Esophagus squamous epithelium (tissue), 5 donors: ENCODE results near the gene P2RY14. TPM values are rescaled to one million over a fixed set of nuclear protein-coding genes. Genes with fewer than 3 reads are reported as not detected.
A peak's percentile ranks its signal among the peaks of the same experiment; 100 is the strongest.

Source experiments
- DNase-seq: peaks from one replicate; lab custom pipeline; 2025; lab: John Stamatoyannopoulos, UW
- H3K27ac ChIP-seq, 4 donors: fragments of 200-600 bp; sonication (generic); one replicate each; pipeline ENCODE4 v1.5.1; 2016 to 2019; ENCODE audit warnings: mild to moderate bottlenecking in 1 of 4
- H3K27me3 ChIP-seq, 4 donors: fragments of 200-600 bp; sonication (generic); 1 replicate in 3 of 4; 2 replicates in 1 of 4; pipeline versions ENCODE4 v1.5.1 to v1.6.0; 2017 to 2021; ENCODE audit warnings: antibody characterized with exemption in 1 of 4
- H3K36me3 ChIP-seq, 3 donors: fragments of 200-600 bp; sonication (generic); one replicate each; pipeline ENCODE4 v1.5.1; 2016 to 2019
- H3K4me1 ChIP-seq, 3 donors: fragments of 200-600 bp; sonication (generic); one replicate each; pipeline ENCODE4 v1.5.1; 2017 to 2019
- H3K4me3 ChIP-seq, 4 donors: fragments of 200-600 bp; sonication (generic); 1 replicate in 3 of 4; 2 replicates in 1 of 4; pipeline ENCODE4 v1.5.1; 2016 to 2019; ENCODE audit warnings: mild to moderate bottlenecking in 2 of 4, moderate library complexity in 1 of 4
- H3K9me3 ChIP-seq, 3 donors: fragments of 200-600 bp; sonication (generic); one replicate each; pipeline ENCODE4 v1.5.1; 2016 to 2019
- CTCF ChIP-seq, 6 experiments: fragments of 450-650 bp in 4 of 6; fragments of 200-600 bp in 2 of 6; sonication (generic) in 2 of 6; IDR thresholded peaks; one replicate each; pipeline ENCODE4 v1.5.1; 2016 to 2019; ENCODE audit warnings: antibody characterized with exemption in 6 of 6, mild to moderate bottlenecking in 4 of 6, moderate library complexity in 4 of 6
- POLR2A ChIP-seq, 4 donors: fragments of 450-650 bp; IDR thresholded peaks; one replicate each; pipeline ENCODE4 v1.6.1; 2017; ENCODE audit warnings: antibody characterized with exemption in 4 of 4, mild to moderate bottlenecking in 4 of 4, moderate library complexity in 3 of 4
- WGBS, 2 donors: methylation state at CpG; one replicate each; pipeline ENCODE4 v1.1.5; 2018; 5-methylcytosine and 5-hydroxymethylcytosine counted together
- intact Hi-C: fragments of 100-400 bp; cut with DNase I; formaldehyde crosslinking; loops from one replicate; pipeline ENCODE4 v1.15.0; 2022
- total RNA-seq, 4 donors: library from RNA; depleted of rRNA; stranded (reverse); fragments of >200 nt; gene quantifications; one replicate each; pipeline ENCODE4 v1.1.0, GENCODE V29; 2016
- donor health status: DM: yes; HTN: yes; CAD: no.

Gene P2RY14
- total RNA-seq, 4 donors from 2014 or later = 0.19 to 15.4 (median 3.2) TPM

DNA sequence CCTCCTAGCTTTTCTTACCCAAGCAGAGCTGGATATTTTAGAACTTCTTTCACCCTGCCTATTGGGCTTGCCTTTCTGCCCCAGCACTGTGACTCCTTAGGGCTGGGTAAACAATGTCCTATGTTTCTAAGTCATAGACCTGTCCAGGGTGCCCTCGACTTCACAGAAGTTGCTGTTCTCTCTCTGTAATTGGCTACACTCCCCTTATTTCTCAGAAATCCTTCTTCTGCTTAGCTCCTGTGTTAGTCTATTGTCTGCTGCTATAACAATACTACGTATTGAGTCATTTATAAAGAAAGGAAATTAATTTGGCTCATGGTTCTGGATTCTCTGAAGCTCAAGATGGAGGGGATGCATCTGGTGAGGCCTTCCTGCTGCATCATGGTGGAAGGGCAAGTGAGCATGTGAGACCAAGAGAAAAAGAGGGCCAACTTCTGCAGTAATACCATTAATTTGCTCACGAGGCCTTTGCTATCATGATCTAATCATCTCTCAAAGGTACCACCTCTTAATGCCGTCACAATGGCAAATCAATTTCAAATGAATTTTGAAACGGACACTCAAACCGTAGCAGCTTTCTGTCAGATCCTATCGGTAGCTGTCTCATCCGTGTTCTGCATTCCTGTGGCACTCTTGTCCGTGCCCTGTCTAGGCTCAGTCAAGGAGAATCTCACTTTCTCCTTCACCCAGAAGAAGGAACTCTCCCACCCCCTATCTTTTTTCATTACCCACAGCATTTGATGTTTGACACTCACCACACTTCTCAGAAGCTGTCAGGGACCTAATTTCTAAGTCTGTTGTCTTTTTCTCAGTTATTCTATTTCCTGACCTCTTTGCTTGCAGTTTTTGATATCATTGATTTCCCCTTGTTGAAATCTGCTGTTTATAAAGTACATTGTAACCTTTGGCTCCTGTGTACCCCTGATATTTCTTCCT, 53.0 kb downstream of the P2RY14 start:
- TF ChIP-seq POLR2A (IDR thresholded peaks at IDR 0.05) (no peak), CTCF (IDR thresholded peaks at IDR 0.05) (no peak)
- WGBS, 2 donors = 75 to 81% methylated on average over 9 of the region's 9 CpGs
- peaks cover 0 to 3% (median 0%) of the 10 kb centered on the region in 4 donors for H3K27me3 ChIP-seq
- intact Hi-C loops = loop anchor here (5.0 kb wide), 1 partner anchor 57 kb away; no protein-coding TSS in a partner anchor
- no peaks in the 10 kb centered on the region for H3K9me3 ChIP-seq
- peak overlapping the region in 3 of 4 donors; percentile 31 to 46 (median 45) for H3K27ac ChIP-seq
- no peak overlapping the region for H3K4me3 ChIP-seq
- H3K4me1 ChIP-seq = peaks cover 14 to 35% (median 15%) of the 10 kb centered on the region in 3 donors
- H3K36me3 ChIP-seq = no peaks in the 10 kb centered on the region
- DNase-seq = no peak

DNA sequence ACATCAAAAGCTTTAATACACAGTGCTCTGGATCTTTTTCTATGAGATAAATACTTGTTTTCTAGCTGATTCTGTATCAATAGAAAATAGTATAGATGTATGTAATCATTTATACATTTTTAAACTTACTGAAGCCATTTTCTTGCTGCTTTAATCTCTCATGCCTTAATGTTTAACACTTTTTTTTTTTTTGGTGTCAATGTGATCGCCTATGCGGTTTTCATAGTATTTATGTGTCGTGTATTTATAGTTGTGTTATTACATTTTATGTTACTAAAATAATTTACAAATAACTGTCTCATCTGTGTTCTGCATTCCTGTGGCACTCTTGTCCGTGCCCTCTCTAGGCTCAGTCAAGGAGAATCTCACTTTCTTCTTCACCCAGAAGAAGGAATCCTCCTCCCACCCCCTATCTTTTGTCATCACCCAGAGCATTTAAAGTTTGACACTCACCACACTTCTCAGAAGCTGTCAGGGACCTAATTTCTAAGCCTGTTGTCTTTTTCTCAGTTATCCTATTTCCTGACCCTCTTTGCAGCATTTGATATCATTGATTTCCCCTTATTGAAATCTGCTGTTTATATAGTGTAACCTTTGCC, 54.0 kb downstream of the P2RY14 start:
- H3K27me3 ChIP-seq = peaks cover 0 to 7% (median 0%) of the 10 kb centered on the region in 4 donors
- no peak overlapping the region for H3K4me3 ChIP-seq
- no peak for DNase-seq
- TF ChIP-seq CTCF (IDR thresholded peaks at IDR 0.05) = no peak
- no peak for TF ChIP-seq POLR2A (IDR thresholded peaks at IDR 0.05)
- WGBS, 2 donors = 87 to 90% methylated on average over 4 of the region's 4 CpGs
- H3K4me1 ChIP-seq = peaks cover 14 to 33% (median 15%) of the 10 kb centered on the region in 3 donors
- H3K27ac ChIP-seq = no peak overlapping the region
- no peaks in the 10 kb centered on the region for H3K9me3 ChIP-seq
- no peaks in the 10 kb centered on the region for H3K36me3 ChIP-seq
- intact Hi-C loops = no loop called here

DNA sequence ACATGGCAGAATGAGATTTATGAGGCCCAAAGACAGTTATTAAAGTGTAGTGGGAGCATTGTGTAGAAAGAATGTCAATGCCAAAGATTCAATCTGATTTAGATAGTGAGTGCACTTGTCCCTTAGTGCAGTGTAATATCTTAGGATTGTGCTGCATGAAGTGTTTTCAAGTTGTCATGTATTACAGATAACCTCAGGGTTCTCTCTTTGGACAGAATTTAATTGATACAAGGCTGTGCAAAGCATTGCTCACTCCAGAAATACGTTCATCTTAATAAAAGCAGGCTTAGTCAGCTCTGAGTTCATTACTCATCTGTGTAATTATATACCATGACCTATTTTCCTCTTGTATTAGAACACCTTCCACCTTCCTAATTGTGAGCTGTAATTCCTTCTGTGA, 59.3 kb downstream of the P2RY14 start:
- Histone ChIP-seq H3K36me3 (no peaks in the 10 kb centered on the region), H3K27me3 (peaks cover 0 to 10% (median 0%) of the 10 kb centered on the region in 4 donors), H3K9me3 (no peaks in the 10 kb centered on the region), H3K4me1 (peaks cover 0 to 7% (median 0%) of the 10 kb centered on the region in 3 donors), H3K4me3 (no peak overlapping the region), H3K27ac (no peak overlapping the region)
- WGBS, 2 donors = 6 to 27% methylated on average over 1 of the region's 1 CpG
- no peak for DNase-seq
- TF ChIP-seq POLR2A (IDR thresholded peaks at IDR 0.05) = no peak
- no peak for TF ChIP-seq CTCF (IDR thresholded peaks at IDR 0.05)
- intact Hi-C loops = no loop called here

DNA sequence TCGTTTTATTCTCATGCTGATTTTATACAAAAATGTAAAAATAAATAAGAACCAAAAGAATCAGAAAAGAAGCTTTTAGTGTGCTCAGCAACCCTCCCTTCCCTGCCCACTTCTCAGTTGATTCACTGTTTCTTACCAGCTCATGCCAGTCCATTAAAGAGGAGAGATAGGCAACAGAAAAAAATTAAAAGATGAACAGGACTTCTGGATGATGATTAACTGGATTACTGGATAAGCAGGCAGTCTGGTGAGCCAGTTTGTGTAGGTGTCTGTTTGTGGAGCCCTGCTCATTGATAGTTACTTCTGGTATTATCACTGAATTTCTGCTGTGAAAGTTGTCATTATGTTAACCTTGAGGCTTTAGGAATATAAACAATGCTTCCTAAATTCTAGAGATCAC, 60.2 kb downstream of the P2RY14 start:
- H3K27ac ChIP-seq = no peak overlapping the region
- H3K4me3 ChIP-seq = no peak overlapping the region
- peaks cover 0 to 10% (median 0%) of the 10 kb centered on the region in 4 donors for H3K27me3 ChIP-seq
- DNase-seq = no peak
- no peaks in the 10 kb centered on the region for H3K36me3 ChIP-seq
- TF ChIP-seq POLR2A (IDR thresholded peaks at IDR 0.05) (no peak), CTCF (IDR thresholded peaks at IDR 0.05) (no peak)
- intact Hi-C loops = no loop called here
- 39 to 52% methylated on average over 1 of the region's 1 CpG for WGBS, 2 donors
- no peaks in the 10 kb centered on the region for H3K9me3 ChIP-seq
- H3K4me1 ChIP-seq = peaks cover 0 to 7% (median 0%) of the 10 kb centered on the region in 3 donors
